OCI-LY1 (cell line): Measurements from ENCODE around the gene MRPS17.

Experiments used
- CTCF ChIP-seq: fragments of 200-600 bp; sonication (generic), shearing (Covaris generic); IDR thresholded peaks from 2 replicates; pipeline ENCODE4 v1.5.1; 2017; ENCODE audit warnings: mild to moderate bottlenecking, antibody characterized with exemption, low read length, moderate library complexity, mixed read lengths
- EZH2 ChIP-seq: fragments of 200-600 bp; sonication (generic), shearing (Covaris generic); IDR thresholded peaks from 2 replicates; pipeline ENCODE4 v1.8.0; 2017; ENCODE audit warnings: borderline replicate concordance, mixed run types, mild to moderate bottlenecking, antibody characterized with exemption, low read length, moderate library complexity, mixed read lengths

GRCh38 chr7:55931421-55932151 lies 20.1 kb upstream of the MRPS17 start:
- no peak for TF ChIP-seq CTCF
- TF ChIP-seq EZH2 = no peak
